Keratinocyte (primary cell): ENCODE data around the gene OTOGL. TPM values are rescaled to one million over a fixed set of nuclear protein-coding genes. Genes with fewer than 3 reads are reported as not detected.
A peak's percentile ranks its signal among the peaks of the same experiment; 100 is the strongest.

Experiments used
- DNase-seq: peaks from one replicate; pipeline ENCODE4 v3.0.0-alpha.2; 2011; ENCODE audit warnings: low read depth, missing footprints, low spot score
- FAIRE-seq: peaks from 2 replicates; lab custom pipeline; 2011; peaks lifted over from hg19 to GRCh38; lab: Jason Lieb, UNC
- H2AFZ ChIP-seq: 2 replicates; pipeline ENCODE4 v1.6.0; 2012; ENCODE audit warnings: low read length, control low read depth, inconsistent platforms; ENCODE audit not compliant: control insufficient read depth
- H3K27ac ChIP-seq: 2 replicates; pipeline ENCODE4 v1.5.1; 2011; ENCODE audit warnings: low read length; ENCODE audit not compliant: control insufficient read depth, insufficient read depth
- H3K27me3 ChIP-seq: 3 replicates; pipeline ENCODE4 v1.6.0; 2011; ENCODE audit warnings: low read length; ENCODE audit not compliant: control insufficient read depth, insufficient read depth; ENCODE audit errors: extremely low read depth
- H3K36me3 ChIP-seq, 2 experiments: 2 replicates in 1 of 2; 3 replicates in 1 of 2; pipeline ENCODE4 v1.5.1; 2011; ENCODE audit warnings: low read length in 2 of 2, mild to moderate bottlenecking in 1 of 2; ENCODE audit not compliant: control insufficient read depth in 2 of 2, insufficient read depth in 2 of 2; ENCODE audit errors: extremely low read depth in 1 of 2
- H3K4me1 ChIP-seq: 3 replicates; pipeline ENCODE4 v1.5.1; 2011; ENCODE audit warnings: low read length; ENCODE audit not compliant: control insufficient read depth, insufficient read depth; ENCODE audit errors: extremely low read depth
- H3K4me2 ChIP-seq: 3 replicates; pipeline ENCODE4 v1.6.0; 2011; ENCODE audit warnings: low read depth, low read length; ENCODE audit not compliant: control insufficient read depth, insufficient read depth; ENCODE audit errors: extremely low read depth
- H3K4me3 ChIP-seq, 3 experiments: fragments of 200-600 bp in 1 of 3; sonication (generic) in 1 of 3; 2 replicates in 2 of 3; 3 replicates in 1 of 3; pipeline ENCODE4 v1.5.1; 2011 to 2016; ENCODE audit warnings: low read length in 3 of 3, mild to moderate bottlenecking in 3 of 3, control low read depth in 2 of 3, inconsistent platforms in 1 of 3, low read depth in 1 of 3, mixed read lengths in 1 of 3, mixed run types in 1 of 3, moderate library complexity in 1 of 3; ENCODE audit not compliant: control insufficient read depth in 2 of 3, insufficient read depth in 2 of 3; ENCODE audit errors: extremely low read depth in 1 of 3
- H3K79me2 ChIP-seq: 2 replicates; pipeline ENCODE4 v1.6.0; 2012; ENCODE audit warnings: low read length; ENCODE audit not compliant: control insufficient read depth, insufficient read depth
- H3K9ac ChIP-seq: 3 replicates; pipeline ENCODE4 v1.6.0; 2011; ENCODE audit warnings: low read length; ENCODE audit not compliant: control insufficient read depth, insufficient read depth; ENCODE audit errors: extremely low read depth
- H3K9me1 ChIP-seq: 3 replicates; pipeline ENCODE4 v1.6.0; 2011; ENCODE audit warnings: low read length; ENCODE audit not compliant: control insufficient read depth, insufficient read depth; ENCODE audit errors: extremely low read depth
- H3K9me3 ChIP-seq: 2 replicates; pipeline ENCODE4 v1.5.1; 2012; ENCODE audit warnings: low read depth, low read length; ENCODE audit not compliant: control insufficient read depth
- H4K20me1 ChIP-seq: 3 replicates; pipeline ENCODE4 v1.6.0; 2011; ENCODE audit warnings: low read length; ENCODE audit not compliant: control insufficient read depth, insufficient read depth; ENCODE audit errors: extremely low read depth
- CTCF ChIP-seq, 3 experiments: IDR thresholded peaks in 1 of 3; conservative IDR thresholded peaks in 1 of 3; optimal IDR thresholded peaks in 1 of 3; 2 replicates in 2 of 3; 3 replicates in 1 of 3; pipeline versions ENCODE3 to v1.5.1; 2011; ENCODE audit warnings: low read length in 3 of 3, mild to moderate bottlenecking in 3 of 3, moderate library complexity in 2 of 3, control low read depth in 1 of 3, inconsistent platforms in 1 of 3; ENCODE audit not compliant: insufficient read depth in 2 of 3; ENCODE audit errors: extremely low read depth in 1 of 3
- EZH2 ChIP-seq: IDR thresholded peaks from one replicate; pipeline ENCODE4 v1.6.1; 2012; ENCODE audit warnings: inconsistent platforms, mild to moderate bottlenecking, low read length, moderate library complexity
- dilution Hi-C: fragments of 300-500 bp; cut with MboI; formaldehyde crosslinking; loops from one replicate; pipeline ENCODE4 v1.7.0; 2020; ENCODE audit warnings: low sequenced_read_pairs; ENCODE audit not compliant: extremely low pct_ligation_motif_present
- polyA plus RNA-seq, 5 experiments: library from polyadenylated mRNA; depleted of rRNA in 3 of 5; stranded (reverse) in 3 of 5; stranded (forward) in 1 of 5; unstranded in 1 of 5; fragments of >200 nt; gene quantifications; 1 replicate in 1 of 5; 2 replicates in 3 of 5; 3 replicates in 1 of 5; pipeline versions ENCODE4 v1.2.1 to v1.2.3, GENCODE V29; 2011 to 2012; ENCODE audit warnings: missing spikeins in 2 of 5, low read depth in 1 of 5, low replicate concordance in 1 of 5

Gene OTOGL
- polyA plus RNA-seq, 1 donor (not counting 4 experiments of a cell fraction or from before 2014, with no cell fraction given) = 0.08 TPM

- TF ChIP-seq CTCF (optimal IDR thresholded peaks at IDR 0.05 in 1 of 3, IDR thresholded peaks at IDR 0.05 in 1 of 3, conservative IDR thresholded peaks at IDR 0.05 in 1 of 3; ENCODE audit: extremely low read depth in 1 of 3, insufficient read depth in 2 of 3, low read length in 3 of 3) (no peak), EZH2 (no peak)
- Histone ChIP-seq H3K9me3 (no peaks in the 10 kb centered on the region), H3K9me1 (no peaks in the 10 kb centered on the region), H3K27ac (no peak overlapping the region), H3K27me3 (no peaks in the 10 kb centered on the region), H3K36me3 (no peaks in the 10 kb centered on the region), H3K4me1 (no peaks in the 10 kb centered on the region), H3K79me2 (no peaks in the 10 kb centered on the region), H3K4me3 (no peak overlapping the region), H3K4me2 (no peak overlapping the region), H3K9ac (no peak overlapping the region), H2AFZ (no peak overlapping the region), H4K20me1 (no peaks in the 10 kb centered on the region)
- no peak for DNase-seq
- dilution Hi-C loops = no loop called here
- no peak for FAIRE-seq
Measured at GRCh38 chr12:80411787-80412186, 312.4 kb downstream of the OTOGL start.

GRCh38 chr12:80412343-80412953 is 313.1 kb downstream of the OTOGL start:
- Histone ChIP-seq H3K9me3 (no peaks in the 10 kb centered on the region), H3K27ac (no peak overlapping the region), H3K36me3 (no peaks in the 10 kb centered on the region), H3K9ac (no peak overlapping the region), H3K9me1 (no peaks in the 10 kb centered on the region), H3K4me2 (no peak overlapping the region), H3K4me1 (no peaks in the 10 kb centered on the region), H3K4me3 (no peak overlapping the region), H4K20me1 (no peaks in the 10 kb centered on the region), H3K79me2 (no peaks in the 10 kb centered on the region), H2AFZ (no peak overlapping the region), H3K27me3 (no peaks in the 10 kb centered on the region)
- FAIRE-seq (no peak), DNase-seq (no peak)
- dilution Hi-C loops = no loop called here
- TF ChIP-seq CTCF (optimal IDR thresholded peaks at IDR 0.05 in 1 of 3, IDR thresholded peaks at IDR 0.05 in 1 of 3, conservative IDR thresholded peaks at IDR 0.05 in 1 of 3; ENCODE audit: extremely low read depth in 1 of 3, insufficient read depth in 2 of 3, low read length in 3 of 3) = peak in 2 of 3 experiments; percentile 49 to 60
- no peak for TF ChIP-seq EZH2
